WTC11 (cell line): ENCODE measurements around the gene TKT. TPM values are rescaled to one million over a fixed set of nuclear protein-coding genes. Genes with fewer than 3 reads are reported as not detected.
"Not testable (repeated sequence)": the region's sequence is repeated elsewhere in the genome, so short reads cannot be mapped to it uniquely, and the experiment has no call there.

ENCODE experiments used
- ATAC-seq: fragments of 200-7000 bp; cut with Tn5 transposase; 2 replicates; pipeline ENCODE4 v1.10.0; 2021; ENCODE audit warnings: mild to moderate bottlenecking, moderate library complexity
- CTCF ChIA-PET: fragments of 300-600 bp; sonication (Branson Sonifier 250); formaldehyde crosslinking; loops from one replicate; lab custom pipeline; 2021; ENCODE audit warnings: antibody characterized with exemption; lab: Charles Lee
- POLR2A ChIA-PET: fragments of 350-600 bp; sonication (Branson Sonifier 250); formaldehyde crosslinking; loops from one replicate; lab custom pipeline; 2021; ENCODE audit warnings: antibody characterized with exemption; lab: Charles Lee
- DNase-seq: peaks from one replicate; pipeline ENCODE4 v3.0.0; 2021; ENCODE audit warnings: low spot score
- H3K27ac Mint-ChIP-seq: 2 replicates; pipeline ENCODE4 v1.8.0; 2021; ENCODE audit warnings: mixed read lengths
- H3K27me3 Mint-ChIP-seq: 2 replicates; pipeline ENCODE4 v1.8.0; 2021; ENCODE audit warnings: low read depth, mild to moderate bottlenecking, moderate library complexity, mixed read lengths
- H3K36me3 Mint-ChIP-seq: 2 replicates; pipeline ENCODE4 v1.8.0; 2021; ENCODE audit warnings: mixed read lengths
- H3K4me1 Mint-ChIP-seq: 2 replicates; pipeline ENCODE4 v1.8.0; 2022; ENCODE audit warnings: mixed read lengths
- H3K4me3 Mint-ChIP-seq: 2 replicates; pipeline ENCODE4 v1.8.0; 2021; ENCODE audit warnings: mild to moderate bottlenecking, moderate library complexity, mixed read lengths
- H3K9me3 Mint-ChIP-seq: 2 replicates; pipeline ENCODE4 v1.8.0; 2021; ENCODE audit warnings: mixed read lengths
- ATF1 ChIP-seq: sonication (generic); formaldehyde crosslinking; IDR thresholded peaks from 2 replicates; pipeline ENCODE4 v1.8.1; 2023; ENCODE audit warnings: mild to moderate bottlenecking, moderate library complexity, missing genetic modification reagents
- FOXJ3 ChIP-seq: sonication (generic); formaldehyde crosslinking; IDR thresholded peaks from 2 replicates; pipeline ENCODE4 v1.9.0; 2021; ENCODE audit warnings: missing genetic modification reagents, mild to moderate bottlenecking, borderline replicate concordance
- GABPB1 ChIP-seq: sonication (generic); formaldehyde crosslinking; IDR thresholded peaks from 2 replicates; pipeline ENCODE4 v1.8.1; 2023; ENCODE audit warnings: mild to moderate bottlenecking, missing genetic modification reagents
- IRF2 ChIP-seq: sonication (generic); formaldehyde crosslinking; IDR thresholded peaks from 2 replicates; pipeline ENCODE4 v1.8.0; 2022; ENCODE audit warnings: low read depth, missing genetic modification reagents, borderline replicate concordance
- NFATC4 ChIP-seq: fragments of 250-450 bp; sonication (Bioruptor Pico); IDR thresholded peaks from 2 replicates; pipeline ENCODE4 v1.9.0; 2021; ENCODE audit warnings: mild to moderate bottlenecking
- RELA ChIP-seq: sonication (generic); formaldehyde crosslinking; IDR thresholded peaks from 2 replicates; pipeline ENCODE4 v1.8.1; 2022; ENCODE audit warnings: missing genetic modification reagents, mild to moderate bottlenecking, borderline replicate concordance
- ZNF138 ChIP-seq: sonication (generic); formaldehyde crosslinking; conservative IDR thresholded peaks from 2 replicates; pipeline ENCODE4 v1.8.1; 2022; ENCODE audit warnings: mild to moderate bottlenecking, moderate library complexity, missing genetic modification reagents
- ZNF263 ChIP-seq: sonication (generic); formaldehyde crosslinking; IDR thresholded peaks from 2 replicates; pipeline ENCODE4 v1.8.1; 2022; ENCODE audit warnings: low read depth, mild to moderate bottlenecking, moderate library complexity, missing genetic modification reagents
- ZNF423 ChIP-seq: fragments of 250-450 bp; sonication (Bioruptor Pico); IDR thresholded peaks from 2 replicates; pipeline ENCODE4 v2.1.2; 2022; ENCODE audit warnings: mild to moderate bottlenecking, moderate library complexity
- total RNA-seq: library from RNA; stranded (reverse); gene quantifications from 3 replicates; pipeline ENCODE4 v1.2.3, GENCODE V29; 2021
- TF ChIP-seq, protein P1 (sequence below): sonication (generic); formaldehyde crosslinking; IDR thresholded peaks from 2 replicates; pipeline ENCODE4 v1.8.1; 2023; ENCODE audit warnings: mild to moderate bottlenecking, moderate library complexity, missing genetic modification reagents
- TF ChIP-seq, protein P2 (sequence below): fragments of 200-600 bp; IDR thresholded peaks from 2 replicates; pipeline ENCODE4 v1.8.0; 2022; ENCODE audit warnings: antibody characterized with exemption
- TF ChIP-seq, protein P3 (sequence below): fragments of 250-450 bp; sonication (Bioruptor Pico); IDR thresholded peaks from 2 replicates; pipeline ENCODE4 v1.9.0; 2021; ENCODE audit warnings: mild to moderate bottlenecking, borderline replicate concordance
- TF ChIP-seq, protein P4 (sequence below): sonication (generic); formaldehyde crosslinking; IDR thresholded peaks from 2 replicates; pipeline ENCODE4 v1.8.0; 2023; ENCODE audit warnings: missing genetic modification reagents

The TKT gene
- total RNA-seq, 1 experiment from 2014 or later, result 1,040 TPM

DNA sequence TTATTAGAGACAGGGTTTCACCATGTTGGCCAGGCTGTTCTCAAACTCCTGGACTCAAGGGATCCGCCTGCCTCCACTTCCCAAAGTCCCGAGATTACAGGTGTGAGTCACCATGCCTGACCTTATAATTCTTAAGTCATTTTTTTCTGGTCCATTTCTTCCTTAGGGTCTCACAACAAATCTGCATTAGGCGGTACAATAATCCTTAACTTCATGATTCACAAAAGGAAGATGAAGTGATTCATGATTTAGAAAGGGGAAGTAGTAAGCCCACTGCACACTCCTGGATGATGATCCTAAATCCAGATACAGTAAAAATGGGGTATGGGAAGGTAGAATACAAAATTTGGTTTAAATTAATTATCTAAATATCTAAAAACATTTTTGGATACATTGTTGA, 45.0 kb upstream of the TKT start (continued):
- TF ChIP-seq, protein P1, sequence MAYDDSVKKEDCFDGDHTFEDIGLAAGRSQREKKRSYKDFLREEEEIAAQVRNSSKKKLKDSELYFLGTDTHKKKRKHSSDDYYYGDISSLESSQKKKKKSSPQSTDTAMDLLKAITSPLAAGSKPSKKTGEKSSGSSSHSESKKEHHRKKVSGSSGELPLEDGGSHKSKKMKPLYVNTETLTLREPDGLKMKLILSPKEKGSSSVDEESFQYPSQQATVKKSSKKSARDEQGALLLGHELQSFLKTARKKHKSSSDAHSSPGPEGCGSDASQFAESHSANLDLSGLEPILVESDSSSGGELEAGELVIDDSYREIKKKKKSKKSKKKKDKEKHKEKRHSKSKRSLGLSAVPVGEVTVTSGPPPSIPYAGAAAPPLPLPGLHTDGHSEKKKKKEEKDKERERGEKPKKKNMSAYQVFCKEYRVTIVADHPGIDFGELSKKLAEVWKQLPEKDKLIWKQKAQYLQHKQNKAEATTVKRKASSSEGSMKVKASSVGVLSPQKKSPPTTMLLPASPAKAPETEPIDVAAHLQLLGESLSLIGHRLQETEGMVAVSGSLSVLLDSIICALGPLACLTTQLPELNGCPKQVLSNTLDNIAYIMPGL (CRISPR knock-in tag), result no peak
- no peak for TF ChIP-seq ZNF263 (CRISPR knock-in tag)

DNA sequence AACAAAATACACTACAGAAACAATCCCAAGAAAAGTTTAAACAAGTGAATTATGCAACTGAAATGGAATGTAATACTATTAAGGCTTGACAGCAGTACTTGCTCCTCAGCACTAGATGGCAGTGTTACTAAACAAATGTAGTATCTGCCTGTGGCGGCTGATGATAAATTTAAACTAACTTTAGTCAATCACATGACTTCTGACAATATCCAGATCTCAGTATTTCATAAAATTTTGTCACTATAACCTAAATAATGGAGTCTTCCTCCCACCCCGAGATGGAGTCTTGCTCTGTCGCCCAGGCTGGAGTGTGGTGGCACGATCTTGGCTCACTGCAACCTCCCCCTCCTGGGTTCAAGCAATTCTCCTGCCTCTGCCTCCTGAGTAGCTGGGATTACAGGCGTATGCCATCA, 43.8 kb upstream of the TKT start:
- peak; percentile 70 for ATAC-seq
- H3K4me1 Mint-ChIP-seq, DNase-seq, H3K27me3 Mint-ChIP-seq, H3K4me3 Mint-ChIP-seq: not testable (repeated sequence)
- peaks cover 24% of the 10 kb centered on the region for H3K36me3 Mint-ChIP-seq
- TF ChIP-seq, protein P2, sequence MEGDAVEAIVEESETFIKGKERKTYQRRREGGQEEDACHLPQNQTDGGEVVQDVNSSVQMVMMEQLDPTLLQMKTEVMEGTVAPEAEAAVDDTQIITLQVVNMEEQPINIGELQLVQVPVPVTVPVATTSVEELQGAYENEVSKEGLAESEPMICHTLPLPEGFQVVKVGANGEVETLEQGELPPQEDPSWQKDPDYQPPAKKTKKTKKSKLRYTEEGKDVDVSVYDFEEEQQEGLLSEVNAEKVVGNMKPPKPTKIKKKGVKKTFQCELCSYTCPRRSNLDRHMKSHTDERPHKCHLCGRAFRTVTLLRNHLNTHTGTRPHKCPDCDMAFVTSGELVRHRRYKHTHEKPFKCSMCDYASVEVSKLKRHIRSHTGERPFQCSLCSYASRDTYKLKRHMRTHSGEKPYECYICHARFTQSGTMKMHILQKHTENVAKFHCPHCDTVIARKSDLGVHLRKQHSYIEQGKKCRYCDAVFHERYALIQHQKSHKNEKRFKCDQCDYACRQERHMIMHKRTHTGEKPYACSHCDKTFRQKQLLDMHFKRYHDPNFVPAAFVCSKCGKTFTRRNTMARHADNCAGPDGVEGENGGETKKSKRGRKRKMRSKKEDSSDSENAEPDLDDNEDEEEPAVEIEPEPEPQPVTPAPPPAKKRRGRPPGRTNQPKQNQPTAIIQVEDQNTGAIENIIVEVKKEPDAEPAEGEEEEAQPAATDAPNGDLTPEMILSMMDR, result peak; percentile 71
- TF ChIP-seq, all 79 proteins: peak for 1; not testable (repeated sequence) for 78
- H3K27ac Mint-ChIP-seq, result peak overlapping the region; percentile 37; the same call in 1 of the 2 replicates
- POLR2A ChIA-PET, H3K9me3 Mint-ChIP-seq: not testable (repeated sequence)
- CTCF ChIA-PET, result interaction anchor here (0.6 to 1.3 kb wide), 7 partner anchors 10 to 79 kb away, joined by 3 to 8 read pairs (median 4); no protein-coding TSS in a partner anchor

DNA sequence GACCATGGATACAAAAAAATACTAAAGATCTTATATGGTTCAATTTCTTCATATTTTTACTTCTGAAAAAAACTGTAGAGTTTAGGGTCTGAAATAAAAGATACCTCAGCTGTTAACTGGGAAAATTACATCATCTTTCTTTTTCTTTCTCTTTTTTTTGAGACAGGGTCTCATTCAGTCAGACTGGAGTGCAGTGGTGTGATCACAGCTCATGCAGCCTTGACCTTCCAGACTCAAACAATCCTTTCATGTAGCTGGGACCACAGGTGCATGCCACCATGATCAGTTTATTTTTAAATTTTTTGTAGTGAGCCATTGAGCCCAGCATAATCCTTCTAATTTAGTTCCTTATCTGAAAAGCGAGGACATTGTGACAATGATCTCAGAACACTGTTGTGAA, 39.6 kb upstream of the TKT start:
- POLR2A ChIA-PET, result interaction anchor here (1.2 kb wide), 1 partner anchor 52 kb away, joined by 3 read pairs; the partner anchor contains the start of gene DCP1A
- Mint-ChIP-seq H3K4me1 (peaks cover 4% of the 10 kb centered on the region; the same call in 1 of the 2 replicates), H3K4me3 (no peak overlapping the region), H3K27ac (no peak overlapping the region), H3K27me3 (no peaks in the 10 kb centered on the region), H3K36me3 (peaks cover 11% of the 10 kb centered on the region), H3K9me3 (no peaks in the 10 kb centered on the region)
- CTCF ChIA-PET, result interaction anchor here (0.6 to 1.3 kb wide), 3 partner anchors 37 to 356 kb away, joined by 3 read pairs; no protein-coding TSS in a partner anchor
- TF ChIP-seq, protein P3, sequence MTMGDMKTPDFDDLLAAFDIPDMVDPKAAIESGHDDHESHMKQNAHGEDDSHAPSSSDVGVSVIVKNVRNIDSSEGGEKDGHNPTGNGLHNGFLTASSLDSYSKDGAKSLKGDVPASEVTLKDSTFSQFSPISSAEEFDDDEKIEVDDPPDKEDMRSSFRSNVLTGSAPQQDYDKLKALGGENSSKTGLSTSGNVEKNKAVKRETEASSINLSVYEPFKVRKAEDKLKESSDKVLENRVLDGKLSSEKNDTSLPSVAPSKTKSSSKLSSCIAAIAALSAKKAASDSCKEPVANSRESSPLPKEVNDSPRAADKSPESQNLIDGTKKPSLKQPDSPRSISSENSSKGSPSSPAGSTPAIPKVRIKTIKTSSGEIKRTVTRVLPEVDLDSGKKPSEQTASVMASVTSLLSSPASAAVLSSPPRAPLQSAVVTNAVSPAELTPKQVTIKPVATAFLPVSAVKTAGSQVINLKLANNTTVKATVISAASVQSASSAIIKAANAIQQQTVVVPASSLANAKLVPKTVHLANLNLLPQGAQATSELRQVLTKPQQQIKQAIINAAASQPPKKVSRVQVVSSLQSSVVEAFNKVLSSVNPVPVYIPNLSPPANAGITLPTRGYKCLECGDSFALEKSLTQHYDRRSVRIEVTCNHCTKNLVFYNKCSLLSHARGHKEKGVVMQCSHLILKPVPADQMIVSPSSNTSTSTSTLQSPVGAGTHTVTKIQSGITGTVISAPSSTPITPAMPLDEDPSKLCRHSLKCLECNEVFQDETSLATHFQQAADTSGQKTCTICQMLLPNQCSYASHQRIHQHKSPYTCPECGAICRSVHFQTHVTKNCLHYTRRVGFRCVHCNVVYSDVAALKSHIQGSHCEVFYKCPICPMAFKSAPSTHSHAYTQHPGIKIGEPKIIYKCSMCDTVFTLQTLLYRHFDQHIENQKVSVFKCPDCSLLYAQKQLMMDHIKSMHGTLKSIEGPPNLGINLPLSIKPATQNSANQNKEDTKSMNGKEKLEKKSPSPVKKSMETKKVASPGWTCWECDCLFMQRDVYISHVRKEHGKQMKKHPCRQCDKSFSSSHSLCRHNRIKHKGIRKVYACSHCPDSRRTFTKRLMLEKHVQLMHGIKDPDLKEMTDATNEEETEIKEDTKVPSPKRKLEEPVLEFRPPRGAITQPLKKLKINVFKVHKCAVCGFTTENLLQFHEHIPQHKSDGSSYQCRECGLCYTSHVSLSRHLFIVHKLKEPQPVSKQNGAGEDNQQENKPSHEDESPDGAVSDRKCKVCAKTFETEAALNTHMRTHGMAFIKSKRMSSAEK (CRISPR knock-in tag), result no peak
- TF ChIP-seq IRF2, result no peak
- peak; percentile 51; the same call in 1 of the 2 replicates for TF ChIP-seq GABPB1 (CRISPR knock-in tag)
- TF ChIP-seq, protein P4, sequence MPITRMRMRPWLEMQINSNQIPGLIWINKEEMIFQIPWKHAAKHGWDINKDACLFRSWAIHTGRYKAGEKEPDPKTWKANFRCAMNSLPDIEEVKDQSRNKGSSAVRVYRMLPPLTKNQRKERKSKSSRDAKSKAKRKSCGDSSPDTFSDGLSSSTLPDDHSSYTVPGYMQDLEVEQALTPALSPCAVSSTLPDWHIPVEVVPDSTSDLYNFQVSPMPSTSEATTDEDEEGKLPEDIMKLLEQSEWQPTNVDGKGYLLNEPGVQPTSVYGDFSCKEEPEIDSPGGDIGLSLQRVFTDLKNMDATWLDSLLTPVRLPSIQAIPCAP (CRISPR knock-in tag), result no peak
- TF ChIP-seq NFATC4 (CRISPR knock-in tag), result no peak
- TF ChIP-seq ZNF138 (CRISPR knock-in tag), result no peak
- no peak for ATAC-seq
- no peak for DNase-seq

DNA sequence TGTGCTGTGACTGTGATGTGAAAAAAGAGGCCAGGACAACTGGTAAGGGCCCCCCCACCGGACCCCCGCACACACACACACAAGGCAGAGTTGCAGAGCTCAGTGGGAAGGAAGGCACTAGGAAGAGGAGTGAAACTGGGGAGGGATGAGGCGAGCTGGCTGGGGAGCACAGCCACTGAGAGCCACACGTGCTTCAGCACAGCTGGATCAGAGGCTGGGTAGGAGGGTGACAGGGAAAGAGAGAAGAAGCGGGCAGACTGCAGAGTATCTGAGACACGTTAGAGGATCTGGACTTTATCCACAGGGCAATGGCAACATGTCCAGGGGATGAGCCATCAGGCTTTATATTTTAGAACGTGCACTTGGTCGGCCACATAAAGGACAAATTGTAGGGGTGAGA, 38.0 kb upstream of the TKT start:
- no peaks in the 10 kb centered on the region for H3K27me3 Mint-ChIP-seq
- CTCF ChIA-PET, result no interaction called here
- no peak overlapping the region for H3K4me3 Mint-ChIP-seq
- H3K36me3 Mint-ChIP-seq, result peaks cover 12% of the 10 kb centered on the region; the same call in 1 of the 2 replicates
- H3K27ac Mint-ChIP-seq, result no peak overlapping the region; the same call in 1 of the 2 replicates
- POLR2A ChIA-PET, result no interaction called here
- peaks cover 7% of the 10 kb centered on the region for H3K4me1 Mint-ChIP-seq
- DNase-seq (no peak), ATAC-seq (no peak)
- H3K9me3 Mint-ChIP-seq, result no peaks in the 10 kb centered on the region
- TF ChIP-seq ATF1 (CRISPR knock-in tag), result no peak
- no peak for TF ChIP-seq FOXJ3 (CRISPR knock-in tag)
- TF ChIP-seq RELA, result no peak
- no peak for TF ChIP-seq ZNF423 (CRISPR knock-in tag)
- TF ChIP-seq, all 79 proteins: peak for 0
